ENCODE data around the gene FAM174B.

The FAM174B gene

DNA sequence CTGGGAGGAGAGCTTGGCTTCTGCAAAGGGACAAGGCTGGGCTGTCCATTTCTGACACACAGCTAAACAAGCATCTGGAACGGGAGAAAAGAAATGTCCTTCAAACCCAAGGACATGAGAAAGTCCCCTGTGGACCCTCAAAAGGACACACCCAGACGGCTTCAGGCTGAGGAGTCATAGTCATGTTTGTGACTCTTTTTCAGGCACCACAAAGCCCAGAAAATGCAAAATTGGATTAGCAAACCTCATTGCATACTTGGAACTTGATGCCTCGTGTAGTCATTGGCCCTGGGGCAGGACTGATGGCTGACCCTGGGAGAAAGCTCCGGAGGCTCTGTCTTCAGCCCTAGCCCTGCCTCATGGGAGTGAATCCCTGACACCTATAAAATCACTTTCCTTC lies 21.5 kb downstream of the FAM174B start:
- no peaks in the 10 kb centered on the region for H3K27me3 ChIP-seq (ENCODE audit: insufficient read depth, low read depth)
- H4K20me1 ChIP-seq (ENCODE audit: insufficient read depth): no peaks in the 10 kb centered on the region
- no peak overlapping the region for H3K9ac ChIP-seq
- H3K79me2 ChIP-seq (ENCODE audit: insufficient read depth, low read depth): no peaks in the 10 kb centered on the region
- H3K4me3 ChIP-seq (IDR thresholded peaks at IDR 0.05; ENCODE audit: insufficient read depth, low read depth, low read length): no peak overlapping the region
- no peak overlapping the region for H3K4me2 ChIP-seq
- H2AFZ ChIP-seq (ENCODE audit: low read depth): no peak overlapping the region
- TF ChIP-seq CTCF (conservative IDR thresholded peaks at IDR 0.05; ENCODE audit: low read depth, low read length): no peak
- H3K27ac ChIP-seq: no peak overlapping the region
- H3K4me1 ChIP-seq (ENCODE audit: low read depth, poor library complexity, severe bottlenecking): no peaks in the 10 kb centered on the region
- no peaks in the 10 kb centered on the region for H3K36me3 ChIP-seq (ENCODE audit: insufficient read depth)

- Histone ChIP-seq H3K27me3 (ENCODE audit: insufficient read depth, low read depth) (no peaks in the 10 kb centered on the region), H3K4me3 (IDR thresholded peaks at IDR 0.05; ENCODE audit: insufficient read depth, low read depth, low read length) (no peak overlapping the region), H2AFZ (ENCODE audit: low read depth) (no peak overlapping the region), H3K79me2 (ENCODE audit: insufficient read depth, low read depth) (no peaks in the 10 kb centered on the region), H3K9ac (no peak overlapping the region), H4K20me1 (ENCODE audit: insufficient read depth) (no peaks in the 10 kb centered on the region), H3K4me1 (ENCODE audit: low read depth, poor library complexity, severe bottlenecking) (no peaks in the 10 kb centered on the region), H3K4me2 (no peak overlapping the region), H3K36me3 (ENCODE audit: insufficient read depth) (no peaks in the 10 kb centered on the region), H3K27ac (no peak overlapping the region)
- no peak for TF ChIP-seq CTCF (conservative IDR thresholded peaks at IDR 0.05; ENCODE audit: low read depth, low read length)
These were observed 22.2 kb downstream of the FAM174B start for GRCh38 chr15:92633418-92633817.

- H3K27ac ChIP-seq: no peak overlapping the region
- no peaks in the 10 kb centered on the region for H3K79me2 ChIP-seq (ENCODE audit: insufficient read depth, low read depth)
- H3K27me3 ChIP-seq (ENCODE audit: insufficient read depth, low read depth): no peaks in the 10 kb centered on the region
- TF ChIP-seq CTCF (conservative IDR thresholded peaks at IDR 0.05; ENCODE audit: low read depth, low read length): no peak
- H3K36me3 ChIP-seq (ENCODE audit: insufficient read depth): no peaks in the 10 kb centered on the region
- H4K20me1 ChIP-seq (ENCODE audit: insufficient read depth): no peaks in the 10 kb centered on the region
- no peaks in the 10 kb centered on the region for H3K4me1 ChIP-seq (ENCODE audit: low read depth, poor library complexity, severe bottlenecking)
- H3K9ac ChIP-seq: no peak overlapping the region
- H3K4me2 ChIP-seq: no peak overlapping the region
- no peak overlapping the region for H2AFZ ChIP-seq (ENCODE audit: low read depth)
- no peak overlapping the region for H3K4me3 ChIP-seq (IDR thresholded peaks at IDR 0.05; ENCODE audit: insufficient read depth, low read depth, low read length)
These were observed 22.6 kb downstream of the FAM174B start for GRCh38 chr15:92633001-92633400.

GRCh38 chr15:92631721-92632120 lies 23.9 kb downstream of the FAM174B start:
- no peaks in the 10 kb centered on the region for H4K20me1 ChIP-seq (ENCODE audit: insufficient read depth)
- no peak overlapping the region for H3K4me2 ChIP-seq
- H3K36me3 ChIP-seq (ENCODE audit: insufficient read depth): no peaks in the 10 kb centered on the region
- no peaks in the 10 kb centered on the region for H3K4me1 ChIP-seq (ENCODE audit: low read depth, poor library complexity, severe bottlenecking)
- H3K9ac ChIP-seq: no peak overlapping the region
- no peak overlapping the region for H3K4me3 ChIP-seq (IDR thresholded peaks at IDR 0.05; ENCODE audit: insufficient read depth, low read depth, low read length)
- H3K27me3 ChIP-seq (ENCODE audit: insufficient read depth, low read depth): no peaks in the 10 kb centered on the region
- no peaks in the 10 kb centered on the region for H3K79me2 ChIP-seq (ENCODE audit: insufficient read depth, low read depth)
- no peak overlapping the region for H3K27ac ChIP-seq
- TF ChIP-seq CTCF (conservative IDR thresholded peaks at IDR 0.05; ENCODE audit: low read depth, low read length): no peak
- no peak overlapping the region for H2AFZ ChIP-seq (ENCODE audit: low read depth)
